Activated gamma-delta T cell treated with anti-CD3 and anti-CD28 coated beads, Interleukin-2, amount 50 U/mL, for 16 hours (primary cell): ENCODE measurements around the gene PRR16.

ENCODE experiments used
- DNase-seq: peaks from one replicate; pipeline ENCODE4 v3.0.0-alpha.2; 2020; ENCODE audit warnings: low read depth

The PRR16 gene

DNA sequence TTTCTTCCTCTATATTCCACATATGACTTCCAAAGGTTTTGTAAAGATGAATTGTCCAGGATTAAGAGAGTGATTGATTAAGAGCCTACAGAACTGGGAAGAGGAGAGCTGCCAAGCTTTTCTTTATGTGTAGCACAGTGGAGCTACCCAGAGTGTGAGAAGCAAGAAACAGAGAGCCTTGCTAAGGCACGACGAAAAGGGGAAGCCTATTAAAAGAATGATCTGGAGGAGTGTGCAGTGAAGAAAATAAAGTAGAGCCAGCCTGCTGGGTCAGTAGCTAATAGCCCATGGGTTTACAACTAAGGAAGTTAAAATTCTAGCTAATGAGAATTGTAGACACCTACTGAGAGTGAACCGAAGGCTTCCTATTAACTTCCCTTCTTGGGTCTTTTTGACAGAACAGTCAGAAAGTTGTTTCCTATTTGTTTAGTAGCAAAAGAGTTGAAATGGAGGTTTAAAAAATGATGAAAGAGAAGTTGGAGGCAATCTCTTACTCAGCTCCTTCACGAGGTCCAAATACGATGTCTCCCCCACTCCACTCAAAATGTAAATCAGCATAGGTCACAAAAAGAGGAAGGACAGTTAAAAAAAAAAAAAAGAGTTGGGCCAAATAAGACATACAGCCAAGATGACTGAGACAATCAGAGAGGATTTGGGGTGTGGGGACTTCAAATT is 957 bp upstream of the PRR16 start:
- DNase-seq, result no peak

DNA sequence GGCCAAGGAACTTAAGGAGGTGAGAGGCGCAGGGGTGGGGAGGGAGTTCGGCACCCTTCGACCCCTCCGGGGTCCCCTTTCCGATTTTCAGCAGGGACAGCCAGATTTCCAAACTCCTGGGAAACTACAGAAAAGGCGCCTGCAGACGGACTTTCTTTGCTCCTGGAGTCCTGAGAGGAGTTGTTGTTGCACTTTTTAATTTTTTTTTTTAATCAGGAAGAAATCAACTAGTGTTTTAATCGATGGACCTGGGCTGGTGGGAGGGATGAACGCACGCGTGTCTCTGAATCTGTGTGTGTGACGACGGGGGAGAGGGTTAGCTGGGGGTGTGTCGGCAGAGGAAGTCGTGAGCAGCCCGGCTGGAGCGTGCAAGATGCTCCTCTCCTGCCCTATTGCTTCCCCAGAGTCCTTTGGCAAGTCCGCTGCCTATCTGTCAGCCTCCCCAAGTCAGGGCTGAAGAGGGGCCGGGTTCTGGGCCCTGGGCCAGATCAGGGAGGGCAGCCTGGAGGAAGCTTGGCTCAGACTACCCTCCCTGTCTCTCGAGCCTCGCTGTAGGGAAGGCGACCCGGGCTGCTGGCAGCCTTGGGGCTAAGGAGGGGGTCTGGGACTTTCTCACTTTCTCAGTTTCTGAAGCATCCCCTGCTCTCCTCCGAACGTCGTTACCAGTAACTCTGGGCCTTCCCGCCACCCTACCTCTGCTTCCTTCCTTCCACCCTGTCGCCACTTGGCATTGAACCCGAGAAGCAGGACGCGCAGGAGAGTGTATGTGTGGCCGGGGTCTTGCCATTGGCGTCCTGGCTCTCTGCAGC is 731 bp downstream of the PRR16 start:
- no peak for DNase-seq

- DNase-seq, result no peak
Observed at GRCh38 chr5:120465436-120465961, 1.4 kb downstream of the PRR16 start.

DNA sequence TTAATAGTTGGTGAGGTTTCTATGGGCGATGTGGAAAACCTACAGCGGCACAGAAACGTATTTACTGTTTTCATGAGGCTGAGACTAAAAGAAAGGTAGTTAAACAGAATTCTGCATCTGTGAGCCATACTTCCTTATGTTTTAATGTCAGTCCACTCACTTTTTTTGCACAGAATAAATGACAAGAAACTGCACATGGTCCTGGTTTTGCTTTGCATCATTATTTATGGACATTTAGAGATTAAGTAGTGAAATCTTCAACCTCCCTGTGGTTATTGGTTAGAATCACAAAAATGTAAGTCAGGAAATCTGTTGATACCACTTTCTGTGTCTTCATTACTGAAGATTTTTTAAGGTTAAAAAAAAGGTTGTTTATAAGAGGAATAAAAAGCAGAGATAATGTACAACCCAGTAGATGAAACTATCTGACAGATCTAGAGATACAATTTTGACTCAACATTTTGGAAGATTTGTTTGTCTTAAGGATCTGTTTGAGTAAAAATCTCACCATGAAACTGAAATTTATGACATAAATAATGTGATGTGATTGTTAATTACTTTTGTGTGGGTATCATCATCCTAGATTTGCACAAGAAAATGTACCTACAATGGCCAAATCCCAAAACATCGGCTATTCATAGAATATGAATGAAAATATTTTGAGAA is 2.4 kb downstream of the PRR16 start:
- DNase-seq, result no peak

GRCh38 chr5:120471971-120472370 is 7.9 kb downstream of the PRR16 start:
- no peak for DNase-seq

DNA sequence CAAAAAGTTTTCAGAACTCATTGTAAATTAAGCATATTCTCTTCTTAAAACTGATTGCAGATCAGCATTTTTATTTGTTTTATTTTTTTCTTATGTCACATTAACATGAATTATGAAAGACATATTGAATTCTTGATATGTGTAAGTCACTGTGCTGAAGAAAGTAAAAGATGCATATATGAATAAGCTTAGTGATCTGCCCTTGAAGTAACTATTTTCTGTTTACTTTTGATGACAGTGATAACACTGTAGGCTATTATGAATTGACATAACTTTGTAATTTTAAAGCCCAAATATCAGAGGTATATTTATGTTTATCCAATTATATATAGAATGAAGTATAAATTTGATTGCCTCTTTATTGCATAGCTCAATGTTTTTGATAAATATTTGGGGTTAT is 8.8 kb downstream of the PRR16 start:
- no peak for DNase-seq

- DNase-seq, result no peak
Observed at GRCh38 chr5:120473332-120473731, 9.2 kb downstream of the PRR16 start.

GRCh38 chr5:120476063-120476462 is 12.0 kb downstream of the PRR16 start:
- DNase-seq, result no peak

DNA sequence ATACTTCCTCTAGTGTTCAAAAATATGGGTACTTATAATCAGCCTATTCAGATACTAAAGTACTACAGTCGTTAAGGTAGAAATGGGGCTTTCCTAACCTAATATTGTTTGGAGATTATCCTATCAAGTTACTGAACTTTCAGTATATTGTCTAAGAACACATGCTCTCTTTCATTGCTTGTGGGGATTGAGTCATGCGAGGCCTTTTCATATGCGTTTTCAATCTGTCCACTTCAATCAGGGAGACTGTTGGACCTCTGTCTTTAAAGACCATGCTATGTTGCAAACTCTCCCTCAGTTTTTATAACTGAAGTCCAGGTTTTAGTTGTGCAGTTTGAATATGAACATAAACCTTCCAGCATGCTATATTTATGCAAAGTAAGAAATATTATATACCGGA is 15.0 kb downstream of the PRR16 start:
- DNase-seq, result no peak

GRCh38 chr5:120499876-120500563 is 35.9 kb downstream of the PRR16 start:
- DNase-seq, result no peak

DNA sequence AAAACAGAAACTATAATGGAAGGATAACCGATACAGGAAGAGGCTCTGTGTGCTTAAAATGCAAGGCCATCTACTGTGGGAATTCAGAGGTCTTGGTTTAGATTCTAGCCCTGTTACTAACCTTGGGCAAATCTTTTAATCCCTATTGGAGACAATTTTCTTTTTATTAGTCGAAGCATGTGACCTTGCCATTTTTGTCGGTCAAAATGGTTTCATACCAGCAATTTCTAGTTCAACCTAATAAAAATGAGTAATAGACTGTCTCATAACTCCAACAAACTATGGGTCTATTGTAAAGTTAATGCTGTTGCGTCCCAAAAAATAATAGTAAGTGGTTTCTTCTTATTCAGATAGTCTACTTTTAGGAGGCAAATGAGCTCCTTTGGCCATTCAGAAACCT is 38.4 kb downstream of the PRR16 start:
- DNase-seq, result no peak

DNA sequence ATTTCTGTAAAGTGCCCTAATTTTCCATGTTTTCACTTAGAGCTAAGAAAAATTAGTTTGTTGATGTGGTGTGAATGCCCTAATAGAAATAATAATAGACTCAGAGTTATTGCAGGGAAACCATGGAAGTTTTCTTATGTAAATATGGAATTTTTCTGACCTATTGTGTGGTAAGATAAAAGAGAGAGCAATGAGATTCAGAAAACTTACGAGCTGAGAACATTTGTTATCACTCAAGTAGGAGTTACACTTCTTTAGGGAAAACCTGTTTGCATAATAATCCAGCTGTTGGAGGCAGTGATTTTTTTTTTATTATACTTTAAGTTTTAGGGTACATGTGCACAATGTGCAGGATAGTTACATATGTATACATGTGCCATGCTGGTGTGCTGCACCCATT is 39.2 kb downstream of the PRR16 start:
- DNase-seq, result no peak

- no peak for DNase-seq
Observed at GRCh38 chr5:120504057-120504456, 40.0 kb downstream of the PRR16 start.

DNA sequence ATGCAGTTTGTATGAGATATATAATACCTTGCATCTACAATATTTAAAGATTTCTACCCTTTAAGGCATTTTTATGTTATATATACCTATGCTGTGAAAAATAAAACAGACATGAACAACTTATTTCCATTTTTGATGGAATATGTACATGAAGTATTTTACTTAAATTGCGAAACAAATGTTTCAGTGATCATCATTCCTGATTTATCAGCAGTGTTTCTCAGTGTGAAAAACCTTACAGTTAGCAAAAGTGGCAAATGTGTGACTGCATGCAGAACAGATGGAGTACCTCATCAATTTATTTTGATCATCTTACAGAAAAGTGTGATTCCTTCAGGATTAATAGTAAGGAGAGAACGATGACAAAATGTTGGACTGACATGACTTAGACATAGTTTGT is 43.1 kb downstream of the PRR16 start:
- no peak for DNase-seq

GRCh38 chr5:120507800-120508463 is 43.8 kb downstream of the PRR16 start:
- DNase-seq, result no peak

- no peak for DNase-seq
Observed at GRCh38 chr5:120509053-120509452, 45.0 kb downstream of the PRR16 start.

- DNase-seq, result no peak
Observed at GRCh38 chr5:120510098-120510637, 46.1 kb downstream of the PRR16 start.

- no peak for DNase-seq
Observed at GRCh38 chr5:120510994-120511686, 47.0 kb downstream of the PRR16 start.

DNA sequence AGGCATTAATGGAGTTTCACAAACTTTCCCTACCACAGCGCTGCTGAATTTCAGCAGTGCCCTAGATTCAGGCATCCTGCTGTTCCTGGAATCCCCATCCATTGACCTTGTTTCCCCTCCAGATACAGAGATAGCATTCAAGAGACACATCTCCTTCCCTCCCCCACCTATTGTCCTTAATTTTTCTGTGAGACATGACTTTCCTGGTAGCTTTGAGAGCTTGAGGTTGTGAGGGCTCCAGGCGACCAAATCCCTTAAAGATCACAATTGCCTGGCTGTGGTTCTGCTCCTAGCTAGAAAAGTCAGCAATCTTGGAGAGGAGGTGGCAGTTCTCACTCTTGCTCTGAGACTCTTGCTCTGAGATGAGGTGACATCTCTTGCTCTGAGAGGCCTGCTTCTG is 48.0 kb downstream of the PRR16 start:
- no peak for DNase-seq

- no peak for DNase-seq
Observed at GRCh38 chr5:120512791-120513650, 48.9 kb downstream of the PRR16 start.
